IMR-90 (cell line): ENCODE data around the gene DOCK2. TPM values are rescaled to one million over a fixed set of nuclear protein-coding genes. Genes with fewer than 3 reads are reported as not detected.

Experiments used
- ATAC-seq: fragments of 200-7000 bp; cut with Tn5 transposase; 2 replicates; pipeline ENCODE4 v1.9.1; 2020; ENCODE audit warnings: low read depth, mild to moderate bottlenecking, moderate library complexity
- BruUV-seq: library from RNA; stranded (reverse); fragments of 400-500 nt; replicated peaks from 2 replicates; lab custom pipeline; 2021; lab: Mats Ljungman, UMichigan
- CTCF ChIA-PET: fragments of 300-600 bp; formaldehyde crosslinking; extraction: SDS; loops from one replicate; lab custom pipeline; 2021; ENCODE audit warnings: antibody characterized with exemption; lab: Yijun Ruan, JAX
- POLR2A ChIA-PET: fragments of 300-600 bp; sonication (Branson Sonifier 250); formaldehyde crosslinking; loops from one replicate; lab custom pipeline; 2022; ENCODE audit warnings: antibody characterized with exemption; ENCODE audit not compliant: unreplicated experiment; lab: Charles Lee
- DNase-seq: peaks from one replicate; pipeline ENCODE4 v3.0.0; 2013
- H2AFZ ChIP-seq: replicated peaks from 2 replicates; pipeline ENCODE3; 2013; ENCODE audit warnings: low read length, mild to moderate bottlenecking; ENCODE audit not compliant: poor library complexity
- H2AK5ac ChIP-seq: 2 replicates; pipeline ENCODE4 v1.6.1; 2013; ENCODE audit warnings: low read depth, low read length, inconsistent platforms
- H2AK9ac ChIP-seq: replicated peaks from 2 replicates; pipeline ENCODE3; 2013; ENCODE audit warnings: mild to moderate bottlenecking, low read depth, low read length, moderate library complexity; ENCODE audit not compliant: poor library complexity
- H2BK120ac ChIP-seq: 2 replicates; pipeline ENCODE4 v1.6.1; 2013; ENCODE audit warnings: low read depth, low read length, inconsistent platforms
- H2BK15ac ChIP-seq: 3 replicates; pipeline ENCODE4 v1.6.1; 2013; ENCODE audit warnings: low read depth, low read length, inconsistent platforms
- H2BK20ac ChIP-seq: 2 replicates; pipeline ENCODE4 v1.6.1; 2013; ENCODE audit warnings: low read depth, mild to moderate bottlenecking, inconsistent platforms, low read length, moderate library complexity
- H2BK5ac ChIP-seq: 2 replicates; pipeline ENCODE4 v1.6.1; 2013; ENCODE audit warnings: mild to moderate bottlenecking, low read depth, low read length, inconsistent platforms; ENCODE audit not compliant: poor library complexity, severe bottlenecking
- H3K14ac ChIP-seq: replicated peaks from 2 replicates; pipeline ENCODE4 v1.6.1; 2013; ENCODE audit warnings: low read depth, low read length, inconsistent platforms
- H3K18ac ChIP-seq: 2 replicates; pipeline ENCODE4 v1.6.1; 2013; ENCODE audit warnings: low read depth, low read length, control low read depth
- H3K23ac ChIP-seq: 2 replicates; pipeline ENCODE4 v1.6.1; 2013; ENCODE audit warnings: low read depth, low read length, inconsistent platforms
- H3K27ac ChIP-seq: 2 replicates; pipeline ENCODE4 v1.5.1; 2013; ENCODE audit warnings: mild to moderate bottlenecking, control low read depth, low read length; ENCODE audit not compliant: insufficient read depth
- H3K27me3 ChIP-seq: 2 replicates; pipeline ENCODE4 v1.6.1; 2013; ENCODE audit warnings: low read length; ENCODE audit not compliant: control insufficient read depth, insufficient read depth
- H3K36me3 ChIP-seq: 2 replicates; pipeline ENCODE4 v1.6.1; 2013; ENCODE audit warnings: low read length, mixed read lengths; ENCODE audit not compliant: control insufficient read depth, insufficient read depth
- H3K4ac ChIP-seq: 2 replicates; pipeline ENCODE4 v1.6.1; 2013; ENCODE audit warnings: low read depth, low read length, inconsistent platforms
- H3K4me1 ChIP-seq: 2 replicates; pipeline ENCODE4 v1.6.1; 2013; ENCODE audit warnings: low read length, mixed read lengths; ENCODE audit not compliant: control insufficient read depth, insufficient read depth
- H3K4me2 ChIP-seq: 2 replicates; pipeline ENCODE4 v1.6.1; 2013; ENCODE audit warnings: low read depth, mild to moderate bottlenecking, control low read depth, low read length, moderate library complexity
- H3K4me3 ChIP-seq: 2 replicates; pipeline ENCODE4 v1.5.1; 2013; ENCODE audit warnings: low read depth, mild to moderate bottlenecking, control low read depth, low read length, moderate library complexity; ENCODE audit not compliant: insufficient read depth
- H3K56ac ChIP-seq: 2 replicates; pipeline ENCODE4 v1.6.1; 2013; ENCODE audit warnings: low read length, inconsistent platforms; ENCODE audit not compliant: insufficient read depth; ENCODE audit errors: extremely low read depth
- H3K79me1 ChIP-seq, 2 experiments: 2 replicates each; pipeline ENCODE4 v1.6.1; 2013; ENCODE audit warnings: low read length in 2 of 2, inconsistent platforms in 1 of 2, low read depth in 1 of 2
- H3K9ac ChIP-seq: 2 replicates; pipeline ENCODE4 v1.6.1; 2013; ENCODE audit warnings: low read depth, low read length, control low read depth
- H3K9me1 ChIP-seq: 2 replicates; pipeline ENCODE4 v1.6.1; 2013; ENCODE audit warnings: low read length, inconsistent platforms; ENCODE audit not compliant: insufficient read depth
- H3K9me3 ChIP-seq: 2 replicates; pipeline ENCODE4 v1.6.1; 2013; ENCODE audit warnings: low read length; ENCODE audit not compliant: control insufficient read depth, insufficient read depth
- H4K20me1 ChIP-seq: 2 replicates; pipeline ENCODE4 v1.6.1; 2013; ENCODE audit warnings: low read length, inconsistent platforms; ENCODE audit not compliant: insufficient read depth
- H4K5ac ChIP-seq: 2 replicates; pipeline ENCODE4 v1.6.1; 2013; ENCODE audit warnings: mild to moderate bottlenecking, low read depth, low read length, control low read depth
- H4K8ac ChIP-seq, 2 experiments: 2 replicates each; pipeline ENCODE4 v1.6.1; 2013; ENCODE audit warnings: low read depth in 2 of 2, low read length in 2 of 2, control low read depth in 1 of 2, inconsistent platforms in 1 of 2
- H4K91ac ChIP-seq: 2 replicates; pipeline ENCODE4 v1.6.1; 2013; ENCODE audit warnings: low read depth, low read length, inconsistent platforms; ENCODE audit not compliant: insufficient read depth
- BHLHE40 ChIP-seq: fragments of 150-350 bp; IDR thresholded peaks from 2 replicates; pipeline ENCODE4 v1.6.1; 2016; ENCODE audit warnings: mild to moderate bottlenecking, low read depth, low read length
- CEBPB ChIP-seq: IDR thresholded peaks from 2 replicates; pipeline ENCODE4 v1.6.1; 2012; ENCODE audit warnings: low read depth, low read length, improper control_type of control experiment
- CHD1 ChIP-seq: IDR thresholded peaks from 2 replicates; pipeline ENCODE4 v1.6.1; 2012; ENCODE audit warnings: low read depth, low read length, improper control_type of control experiment
- ELK1 ChIP-seq: fragments of 150-350 bp; IDR thresholded peaks from 2 replicates; pipeline ENCODE4 v1.6.1; 2016; ENCODE audit warnings: low read depth, mild to moderate bottlenecking, low read length, moderate library complexity, borderline replicate concordance
- FOS ChIP-seq: fragments of 150-350 bp; IDR thresholded peaks from 2 replicates; pipeline ENCODE4 v1.6.1; 2016; ENCODE audit warnings: low read depth, low read length
- MAFK ChIP-seq: IDR thresholded peaks from 2 replicates; pipeline ENCODE4 v1.6.1; 2012; ENCODE audit warnings: low read depth, low read length, improper control_type of control experiment
- MAZ ChIP-seq: IDR thresholded peaks from 2 replicates; pipeline ENCODE4 v1.6.1; 2012; ENCODE audit warnings: low read depth, mild to moderate bottlenecking, low read length, improper control_type of control experiment, moderate library complexity, borderline replicate concordance
- MXI1 ChIP-seq: IDR thresholded peaks from 2 replicates; pipeline ENCODE4 v1.6.1; 2012; ENCODE audit warnings: low read depth, mild to moderate bottlenecking, low read length, moderate library complexity, borderline replicate concordance
- NFE2L2 ChIP-seq: fragments of 150-350 bp; IDR thresholded peaks from 2 replicates; pipeline ENCODE4 v1.6.1; 2016; ENCODE audit warnings: low read depth, mild to moderate bottlenecking, low read length
- POLR2A ChIP-seq: IDR thresholded peaks from 2 replicates; pipeline ENCODE4 v1.6.1; 2012; ENCODE audit warnings: mild to moderate bottlenecking, low read depth, low read length
- RAD21 ChIP-seq: IDR thresholded peaks from 2 replicates; pipeline ENCODE4 v1.6.1; 2012; ENCODE audit warnings: low read length, improper control_type of control experiment
- RCOR1 ChIP-seq: IDR thresholded peaks from 2 replicates; pipeline ENCODE4 v1.6.1; 2012; ENCODE audit warnings: mild to moderate bottlenecking, low read length, improper control_type of control experiment; ENCODE audit not compliant: insufficient replicate concordance
- RFX5 ChIP-seq: IDR thresholded peaks from 2 replicates; pipeline ENCODE4 v1.8.0; 2012; ENCODE audit warnings: low read depth, mild to moderate bottlenecking, low read length, moderate library complexity
- SMC3 ChIP-seq: fragments of 150-350 bp; IDR thresholded peaks from 2 replicates; pipeline ENCODE4 v1.6.1; 2016; ENCODE audit warnings: low read depth, mild to moderate bottlenecking, antibody characterized with exemption, low read length, moderate library complexity
- USF2 ChIP-seq: fragments of 150-350 bp; IDR thresholded peaks from 2 replicates; pipeline ENCODE4 v1.6.1; 2017; ENCODE audit warnings: mild to moderate bottlenecking, antibody characterized with exemption, low read length, low read depth
- WGBS, 2 experiments: methylation state at CpG; one replicate each; pipeline versions ENCODE4 v1.1.5 to v1.1.7; 2013; ENCODE audit warnings: missing lambda C conversion rate in 2 of 2; ENCODE audit not compliant: insufficient read length in 1 of 2; ENCODE audit errors: extremely low coverage in 2 of 2; 5-methylcytosine and 5-hydroxymethylcytosine counted together
- dilution Hi-C: fragments of 300-500 bp; cut with HindIII; formaldehyde crosslinking; loops from one replicate; pipeline ENCODE4 v1.14.3; 2018; ENCODE audit warnings: low sequenced_read_pairs; ENCODE audit not compliant: unreplicated experiment
- in situ Hi-C: fragments of 300-500 bp; cut with MboI; formaldehyde crosslinking; loops from 3 replicates; pipeline ENCODE4 v1.14.3; 2019; ENCODE audit warnings: low sequenced_read_pairs, inconsistent platforms, mixed read lengths
- intact Hi-C: fragments of 100-400 bp; cut with micrococcal nuclease; formaldehyde crosslinking; loops from 2 replicates; pipeline ENCODE4 v1.10.0; 2022
- polyA plus RNA-seq, 3 experiments: library from polyadenylated mRNA; depleted of rRNA; stranded (reverse); fragments of >200 nt; gene quantifications; 2 replicates each; pipeline ENCODE4 v1.2.3, GENCODE V29; 2012; ENCODE audit warnings: low replicate concordance in 1 of 3
- total RNA-seq: library from RNA; depleted of rRNA; stranded (reverse); fragments of >200 nt; gene quantifications from 2 replicates; pipeline ENCODE4 v1.2.3, GENCODE V29; 2012

DOCK2 gene
- total and polyA plus RNA-seq, 2 of the 4 experiments (the other 2 are of a cell fraction) = 0.72 to 3.0 TPM

DNA sequence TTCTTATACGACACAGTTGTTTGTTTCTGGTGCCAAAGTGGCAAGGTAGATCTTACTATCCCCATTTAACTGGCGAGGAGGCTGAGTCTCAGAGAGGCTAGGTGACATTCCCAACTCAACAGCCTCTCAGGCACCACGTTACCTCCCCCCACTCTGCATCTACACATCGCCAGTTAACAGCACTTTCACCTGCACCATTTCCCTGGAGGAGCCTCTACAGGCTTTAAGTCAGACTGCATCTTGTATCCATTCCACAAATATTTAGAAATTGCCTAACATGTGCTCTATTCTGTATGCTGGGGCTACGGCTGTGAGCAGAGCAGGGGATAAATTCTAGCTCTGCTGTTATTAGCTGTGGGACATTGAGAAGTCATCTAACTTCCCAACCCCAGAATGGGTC lies 174.6 kb downstream of the DOCK2 start:
- Histone ChIP-seq H3K4me1 (no peaks in the 10 kb centered on the region), H4K8ac (no peak overlapping the region), H2BK15ac (no peak overlapping the region), H4K5ac (no peak overlapping the region), H2AK9ac (no peak overlapping the region), H2AK5ac (no peak overlapping the region), H4K20me1 (no peaks in the 10 kb centered on the region), H3K9me3 (no peaks in the 10 kb centered on the region), H3K27me3 (no peaks in the 10 kb centered on the region), H2BK5ac (no peak overlapping the region), H3K27ac (no peak overlapping the region), H3K56ac (no peak overlapping the region), H4K91ac (no peak overlapping the region), H2AFZ (no peak overlapping the region), H3K4ac (no peak overlapping the region), H3K36me3 (no peaks in the 10 kb centered on the region), H3K79me1 (no peaks in the 10 kb centered on the region), H3K23ac (no peak overlapping the region), H3K18ac (no peak overlapping the region), H2BK20ac (no peak overlapping the region), H3K4me3 (no peak overlapping the region), H3K4me2 (no peak overlapping the region), H3K9me1 (no peaks in the 10 kb centered on the region), H3K14ac (no peak overlapping the region), H2BK120ac (no peak overlapping the region), H3K9ac (no peak overlapping the region)
- ATAC-seq (no peak; the same call in 1 of the 2 replicates), DNase-seq (no peak)
- in situ Hi-C loops (no loop called here), intact Hi-C loops (no loop called here), dilution Hi-C loops (no loop called here)
- WGBS, 2 experiments = no CpG with 5 or more reads among the region's 5 CpGs
- TF ChIP-seq USF2 = no peak
- TF ChIP-seq NFE2L2 = no peak
- no peak for TF ChIP-seq POLR2A
- TF ChIP-seq RAD21 = no peak
- TF ChIP-seq CEBPB = no peak
- no peak for TF ChIP-seq MAFK
- no peak for TF ChIP-seq RFX5
- no peak for TF ChIP-seq ELK1
- no peak for TF ChIP-seq CHD1
- no peak for TF ChIP-seq SMC3
- no peak for TF ChIP-seq BHLHE40
- TF ChIP-seq RCOR1 = no peak
- TF ChIP-seq FOS = no peak
- no peak for TF ChIP-seq MXI1
- TF ChIP-seq MAZ = no peak
- POLR2A ChIA-PET = no interaction called here
- CTCF ChIA-PET = interaction anchor here (0.6 kb wide), 1 partner anchor 131 kb away, joined by 5 read pairs; no protein-coding TSS in a partner anchor
- no TSS peak for BruUV-seq
